DLD1 (cell line): ENCODE data around the gene OR6T1.

Source experiments
- in situ Hi-C: cut with HindIII; loops from 2 replicates; pipeline ENCODE4 v1.10.0; 2017; ENCODE audit warnings: low sequenced_read_pairs

OR6T1 gene, protein sequence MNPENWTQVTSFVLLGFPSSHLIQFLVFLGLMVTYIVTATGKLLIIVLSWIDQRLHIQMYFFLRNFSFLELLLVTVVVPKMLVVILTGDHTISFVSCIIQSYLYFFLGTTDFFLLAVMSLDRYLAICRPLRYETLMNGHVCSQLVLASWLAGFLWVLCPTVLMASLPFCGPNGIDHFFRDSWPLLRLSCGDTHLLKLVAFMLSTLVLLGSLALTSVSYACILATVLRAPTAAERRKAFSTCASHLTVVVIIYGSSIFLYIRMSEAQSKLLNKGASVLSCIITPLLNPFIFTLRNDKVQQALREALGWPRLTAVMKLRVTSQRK

DNA sequence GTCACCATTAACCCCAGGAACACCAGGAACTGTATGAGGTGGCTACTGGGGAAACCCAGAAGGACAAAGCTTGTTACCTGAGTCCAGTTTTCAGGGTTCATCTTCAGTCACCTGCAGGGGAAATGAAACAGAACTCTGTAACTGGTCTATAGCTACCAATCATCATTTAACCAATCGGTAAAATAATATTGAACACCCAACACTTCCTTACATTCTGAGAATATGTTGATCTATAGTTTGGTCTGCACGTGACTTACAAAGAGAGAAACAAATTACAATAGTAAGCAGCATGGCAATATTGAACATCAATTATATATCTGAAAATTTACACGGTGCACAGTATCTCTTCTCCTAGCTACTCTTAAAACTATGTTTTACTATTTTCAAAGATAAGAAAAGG lies at the start of gene OR6T1:
OR6T1 (minus strand) TSS at position 101 of the 400 bp plus-strand sequence; CDS start at position 101, 0 bp downstream.
- in situ Hi-C loops = no loop called here

- in situ Hi-C loops = no loop called here
Measured at GRCh38 chr11:123979311-123979710, 35.7 kb upstream of the OR6T1 start.

DNA sequence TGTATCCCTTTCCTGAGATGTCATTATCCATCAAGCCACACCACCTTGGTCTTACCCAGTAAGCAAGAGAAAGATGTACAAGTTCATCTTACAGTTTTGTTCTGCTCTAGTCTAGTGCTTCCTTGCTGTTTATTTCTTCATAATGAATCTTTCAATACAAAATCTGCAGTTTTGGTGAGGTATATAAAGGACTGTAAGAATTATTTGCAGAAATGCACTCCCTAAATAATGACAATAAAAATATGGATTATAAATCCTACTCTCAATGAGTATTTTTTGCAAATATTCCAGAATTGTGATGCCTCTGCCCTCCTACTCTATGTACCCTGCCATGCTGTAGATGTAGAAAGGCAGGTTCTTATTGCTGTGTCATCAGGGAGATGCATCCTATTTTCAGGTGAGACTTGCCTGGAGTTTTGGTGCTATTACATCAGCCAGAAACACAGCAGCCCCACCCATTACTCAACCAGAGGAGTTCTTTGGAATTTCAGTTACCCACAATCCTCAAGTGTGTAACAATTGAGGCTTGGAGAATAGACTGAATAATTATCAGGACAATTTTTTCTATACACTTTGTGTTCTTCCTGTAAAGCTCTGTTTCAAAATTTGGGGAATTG lies 34.2 kb upstream of the OR6T1 start, which contains the start of gene OR10S1:
OR10S1 (minus strand) TSS at position 51 of the 617 bp plus-strand sequence. CDS start 117 bp downstream, outside the sequence.
- in situ Hi-C loops = no loop called here

DNA sequence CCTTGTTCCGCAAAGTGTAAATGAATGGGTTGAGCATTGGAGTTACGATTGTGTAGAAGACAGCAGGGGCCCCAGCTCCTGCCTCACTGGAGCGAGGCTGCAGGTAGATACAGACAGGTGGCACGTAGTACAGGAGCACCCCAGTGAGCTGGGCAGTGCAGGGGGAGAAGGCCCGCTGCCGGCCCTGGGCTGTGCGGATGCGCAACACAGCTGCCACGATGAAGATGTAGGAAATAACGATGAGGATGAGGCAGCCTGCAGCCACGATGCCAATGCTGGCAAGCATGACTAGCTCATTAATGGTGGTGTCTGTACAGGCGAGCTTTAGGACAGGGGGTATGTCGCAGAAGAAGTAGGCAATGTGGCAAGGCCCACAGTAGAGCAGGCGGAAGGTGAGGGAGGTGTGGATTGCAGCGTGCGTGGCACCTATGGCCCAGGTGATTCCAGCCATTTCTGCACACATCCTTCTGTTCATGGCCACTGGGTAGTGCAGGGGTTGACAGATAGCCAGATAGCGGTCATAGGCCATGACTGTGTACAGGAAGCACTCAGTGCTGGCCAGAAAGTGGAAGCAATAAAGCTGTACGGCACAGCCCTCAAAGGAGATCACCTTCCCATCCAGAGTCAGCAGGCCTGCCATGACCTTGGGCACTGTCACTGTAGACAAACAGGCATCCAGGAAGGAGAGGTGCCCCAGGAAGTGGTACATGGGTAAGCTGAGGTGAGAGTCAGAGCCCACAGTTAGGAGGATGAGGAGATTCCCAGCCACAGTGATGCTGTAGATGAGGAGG lies 33.3 kb upstream of the OR6T1 start:
- in situ Hi-C loops = no loop called here

GRCh38 chr11:123973816-123974215 lies 30.2 kb upstream of the OR6T1 start:
- in situ Hi-C loops = no loop called here

DNA sequence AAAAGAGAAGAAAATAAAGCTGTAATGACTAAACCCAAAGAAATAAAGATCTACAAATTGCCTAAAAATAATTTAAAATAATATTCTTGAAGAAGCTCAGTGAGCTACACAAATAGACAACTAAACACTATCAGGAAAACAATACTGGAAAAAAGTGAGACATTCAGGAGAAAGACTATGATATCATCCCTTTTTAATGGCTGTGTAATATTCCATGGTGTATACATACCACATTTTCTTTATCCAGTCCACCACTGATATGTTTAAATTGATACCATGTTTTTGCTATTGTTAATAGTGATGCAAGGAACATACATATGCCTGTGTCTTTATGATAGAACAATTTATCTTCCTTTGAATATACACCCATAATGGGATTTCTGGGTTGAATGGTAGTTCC lies 13.1 kb upstream of the OR6T1 start:
- in situ Hi-C loops = no loop called here

DNA sequence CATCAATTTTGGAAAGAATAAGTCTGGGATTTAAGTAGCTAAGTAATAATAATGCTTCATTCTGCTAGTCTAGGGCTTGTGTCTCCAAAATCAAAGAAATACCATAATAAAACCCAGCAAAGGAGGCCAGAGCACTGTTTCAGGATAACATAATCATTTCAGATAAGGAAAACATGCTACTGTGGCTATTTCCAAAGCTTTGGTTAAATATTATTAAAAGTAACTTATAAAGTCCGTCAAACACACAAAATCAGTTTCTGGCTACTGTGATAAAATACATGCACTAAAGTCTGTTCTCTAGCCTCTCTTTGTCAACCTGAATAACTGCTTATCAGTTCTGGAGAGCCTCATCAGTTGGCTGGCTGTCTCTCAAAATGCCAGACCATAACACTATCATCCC lies 1.5 kb upstream of the OR6T1 start:
- in situ Hi-C loops = no loop called here

DNA sequence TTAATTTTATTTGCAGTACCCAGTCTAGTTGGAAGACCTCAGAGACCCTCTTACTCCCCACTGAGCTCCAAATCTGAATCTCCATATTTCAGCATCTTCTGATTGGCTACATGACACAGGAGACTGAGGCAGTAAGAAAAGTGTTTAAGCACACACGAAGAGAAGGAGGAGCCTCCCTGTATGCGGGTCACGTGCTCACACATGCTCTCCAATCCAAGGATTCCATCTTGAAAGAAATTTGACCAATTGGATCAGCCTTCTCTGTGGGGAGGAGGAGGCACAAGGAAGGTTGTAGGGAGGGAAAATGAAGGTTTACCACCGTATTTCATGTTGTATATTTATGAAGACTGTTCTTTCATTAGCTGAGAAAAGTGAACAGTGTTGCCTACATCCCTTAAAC lies 1.2 kb downstream of the OR6T1 start:
- in situ Hi-C loops = no loop called here

DNA sequence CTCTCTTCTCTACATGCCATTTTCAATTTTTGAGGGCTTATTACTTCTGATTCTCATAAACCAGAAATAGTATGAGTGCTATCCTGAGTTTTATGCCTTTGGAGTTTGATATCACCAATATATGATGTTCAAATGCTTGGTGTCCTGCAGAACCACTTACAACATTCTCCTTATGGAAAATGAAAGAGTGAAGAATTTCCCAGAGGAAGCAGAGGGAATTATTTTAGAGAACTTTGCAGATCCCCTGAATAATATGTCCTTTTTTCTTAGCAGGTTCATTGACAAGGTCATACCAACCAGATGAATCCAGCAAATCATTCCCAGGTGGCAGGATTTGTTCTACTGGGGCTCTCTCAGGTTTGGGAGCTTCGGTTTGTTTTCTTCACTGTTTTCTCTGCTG lies 4.3 kb downstream of the OR6T1 start, which contains the start of gene OR4D5:
OR4D5 (plus strand) TSS at position 301 of the 400 bp plus-strand sequence; CDS start at position 301, 0 bp downstream.
- in situ Hi-C loops = no loop called here

DNA sequence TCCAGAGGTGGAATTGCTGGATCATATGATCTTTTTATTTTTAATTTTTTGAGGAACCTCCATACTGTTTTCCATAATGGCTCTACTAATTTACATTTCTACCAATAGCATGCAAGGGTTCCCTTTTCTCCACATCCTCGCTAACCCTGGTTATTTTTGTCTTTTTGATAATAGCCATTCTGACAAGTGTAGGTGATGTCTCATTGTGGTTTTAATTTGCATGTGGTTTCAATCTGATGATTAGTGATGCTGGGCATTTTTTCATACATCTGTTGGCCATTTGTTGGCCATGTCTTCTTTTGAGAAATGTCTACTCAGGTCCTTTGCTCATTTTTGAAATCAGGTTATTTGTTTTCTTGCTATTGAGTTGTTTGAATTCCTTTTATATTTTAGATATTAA lies 19.6 kb downstream of the OR6T1 start:
- in situ Hi-C loops = no loop called here

GRCh38 chr11:123920943-123921342 lies 22.7 kb downstream of the OR6T1 start:
- in situ Hi-C loops = no loop called here

DNA sequence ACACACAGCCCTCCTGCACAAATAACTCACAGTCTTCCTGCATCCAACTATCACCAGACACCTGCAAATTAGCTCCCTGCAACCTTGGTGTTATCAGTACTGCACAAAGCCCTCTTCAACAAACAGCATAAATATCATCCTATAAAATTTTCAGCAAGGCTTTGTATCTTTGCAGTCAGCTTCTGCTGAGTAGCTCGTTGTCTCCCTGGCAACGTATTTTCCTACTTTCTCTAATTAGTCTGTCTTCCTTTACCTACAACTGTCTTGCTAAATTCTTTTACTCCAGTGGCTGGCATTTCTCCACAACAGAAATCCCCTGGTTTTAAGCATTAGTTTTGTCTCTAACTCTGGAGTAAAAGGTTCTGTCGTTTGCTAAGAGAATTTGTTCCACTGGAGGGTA lies 37.8 kb downstream of the OR6T1 start:
- in situ Hi-C loops = no loop called here

- in situ Hi-C loops = no loop called here
Measured at GRCh38 chr11:123904932-123905331, 38.7 kb downstream of the OR6T1 start.

- in situ Hi-C loops = no loop called here
Measured at GRCh38 chr11:123903932-123904331, 39.7 kb downstream of the OR6T1 start.

GRCh38 chr11:123901867-123902266 lies 41.8 kb downstream of the OR6T1 start, which contains the start of gene OR8D4:
OR8D4 (plus strand) TSS chr11:123902167; CDS start chr11:123906432, 4,265 bp downstream.
- in situ Hi-C loops = no loop called here

DNA sequence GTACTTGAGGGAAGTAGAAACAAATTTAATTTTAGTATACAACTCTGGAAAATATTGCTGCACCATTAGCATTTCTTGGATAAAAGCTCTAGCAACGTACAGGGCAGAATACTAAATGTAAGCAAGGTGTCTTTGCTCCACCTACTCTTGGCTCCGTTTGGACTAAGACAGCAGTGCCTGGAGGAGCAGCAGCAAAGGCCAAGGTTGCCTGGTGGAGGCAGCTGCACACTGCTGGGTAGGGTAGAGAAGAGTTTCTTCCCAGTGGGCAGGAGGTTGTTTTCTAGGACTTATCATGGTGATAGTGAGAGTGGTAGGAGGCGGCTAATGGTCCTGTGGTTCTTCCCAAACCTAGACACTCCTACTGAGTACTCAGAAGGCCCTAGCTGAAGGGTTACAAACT lies 43.8 kb downstream of the OR6T1 start:
- in situ Hi-C loops = no loop called here
